DMS53 (cell line): ENCODE data around the gene YWHAH.
"Not testable (repeated sequence)": the region's sequence is repeated elsewhere in the genome, so short reads cannot be mapped to it uniquely, and the experiment has no call there.

Experiments used
- DNase-seq: peaks from one replicate; lab custom pipeline; 2025; lab: John Stamatoyannopoulos, UW

Gene YWHAH

DNA sequence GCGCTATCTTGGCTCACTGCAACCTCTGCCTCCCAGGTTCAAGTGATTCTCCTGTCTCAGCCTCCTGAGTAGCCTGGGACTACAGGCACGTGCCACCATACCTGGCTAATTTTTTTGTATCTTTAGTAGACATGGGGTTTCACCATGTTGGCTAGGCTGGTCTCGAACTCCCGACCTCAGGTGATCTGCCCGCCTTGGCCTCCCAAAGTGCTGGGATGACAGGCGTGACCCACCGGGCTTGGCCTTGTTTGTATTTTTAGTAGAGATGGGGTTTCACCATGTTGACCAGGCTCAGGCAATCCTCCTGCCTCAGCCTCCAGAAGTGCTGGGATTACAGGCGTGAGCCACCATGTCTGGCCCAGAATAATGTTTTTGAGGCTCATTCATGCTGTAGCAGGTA lies 37.6 kb downstream of the YWHAH start:
- DNase-seq, result not testable (repeated sequence)

DNA sequence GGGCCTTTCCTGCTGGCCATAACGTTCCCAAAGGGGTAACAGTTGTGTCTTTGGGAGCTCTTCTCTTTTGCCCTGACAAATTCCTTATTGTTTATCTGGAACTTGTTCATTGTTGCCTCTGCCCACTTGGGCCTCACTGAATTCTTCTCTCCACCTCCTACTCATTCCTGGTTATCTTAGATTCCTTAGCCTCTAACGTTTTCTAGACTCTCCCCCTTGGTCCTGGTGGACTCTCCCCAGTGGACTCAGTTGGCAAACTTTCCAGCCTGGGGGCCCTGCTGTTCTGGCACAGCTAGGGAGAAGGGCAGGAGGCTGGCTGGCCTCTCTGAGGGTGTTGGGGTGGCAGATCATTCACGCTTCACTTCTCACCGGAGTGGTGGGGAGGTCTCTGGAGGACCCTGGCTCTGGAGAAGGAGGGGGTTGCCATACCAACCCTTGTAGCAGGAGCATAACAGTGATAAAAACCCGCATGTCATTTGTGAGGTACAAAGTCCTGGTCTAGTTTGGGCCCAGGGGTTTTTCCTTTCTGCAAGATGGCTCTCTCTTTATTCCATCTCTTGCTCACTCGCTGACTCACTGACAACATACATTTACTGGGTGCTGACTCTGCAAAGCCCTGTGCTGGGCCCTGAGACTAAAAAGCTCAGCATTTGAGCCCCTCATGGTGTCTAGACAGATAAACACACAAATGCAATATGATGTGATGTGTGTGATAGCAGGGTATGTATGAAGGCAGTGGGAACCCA lies 39.7 kb downstream of the YWHAH start:
- DNase-seq, result no peak

DNA sequence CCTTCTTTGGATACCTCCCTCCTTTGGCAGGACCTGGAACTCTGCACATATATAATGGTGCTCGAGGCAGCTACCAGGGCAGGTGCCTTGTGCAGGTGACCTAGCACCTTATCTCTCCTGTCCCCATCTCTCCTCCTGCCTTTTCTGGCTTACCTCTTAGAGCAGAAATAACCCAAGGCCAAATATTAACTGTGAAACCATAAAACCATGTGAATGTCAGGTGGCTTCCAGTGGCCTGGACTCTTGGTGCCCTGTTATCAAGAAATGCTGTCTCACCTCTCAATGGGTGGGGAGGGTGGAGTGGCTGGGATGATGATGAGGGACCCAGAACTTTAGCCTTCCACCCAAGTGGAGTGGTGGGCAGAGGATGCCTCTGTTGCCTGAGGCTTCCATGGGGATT lies 42.9 kb downstream of the YWHAH start:
- DNase-seq, result no peak

DNA sequence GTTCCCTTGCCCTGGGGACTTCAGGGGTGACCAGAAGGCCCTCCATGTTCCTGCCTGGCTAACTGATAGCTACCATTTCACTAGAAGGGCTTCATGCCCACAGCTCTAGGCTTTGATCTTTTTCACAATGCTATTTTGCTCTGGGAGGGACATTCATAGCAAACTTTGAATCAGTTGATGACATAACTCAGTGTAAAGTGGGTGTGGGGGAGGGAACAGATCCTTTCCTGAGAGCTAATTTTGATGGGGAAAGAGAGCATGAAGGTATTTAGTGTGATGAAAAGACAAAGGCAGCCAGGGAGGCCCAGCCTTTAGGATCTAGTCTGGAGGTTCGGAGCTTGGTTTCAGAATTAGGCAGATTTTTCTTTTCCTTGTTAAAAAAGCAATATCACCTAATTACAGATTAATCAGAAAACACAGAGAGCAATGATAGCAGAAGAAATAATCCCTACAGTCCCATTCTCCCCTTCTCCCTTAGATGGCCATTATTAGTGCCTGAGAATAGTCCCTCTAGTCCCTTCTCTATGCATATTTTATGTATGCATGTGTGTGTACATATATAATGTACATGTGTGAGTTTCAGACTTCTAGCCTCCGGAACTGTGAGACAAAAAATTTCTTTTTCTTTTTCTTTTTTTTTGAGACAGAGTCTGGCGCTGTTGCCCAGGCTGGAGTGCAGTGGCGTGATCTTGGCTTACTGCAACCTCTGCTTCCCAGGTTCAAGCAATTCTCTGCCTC lies 46.9 kb downstream of the YWHAH start:
- DNase-seq, result no peak

DNA sequence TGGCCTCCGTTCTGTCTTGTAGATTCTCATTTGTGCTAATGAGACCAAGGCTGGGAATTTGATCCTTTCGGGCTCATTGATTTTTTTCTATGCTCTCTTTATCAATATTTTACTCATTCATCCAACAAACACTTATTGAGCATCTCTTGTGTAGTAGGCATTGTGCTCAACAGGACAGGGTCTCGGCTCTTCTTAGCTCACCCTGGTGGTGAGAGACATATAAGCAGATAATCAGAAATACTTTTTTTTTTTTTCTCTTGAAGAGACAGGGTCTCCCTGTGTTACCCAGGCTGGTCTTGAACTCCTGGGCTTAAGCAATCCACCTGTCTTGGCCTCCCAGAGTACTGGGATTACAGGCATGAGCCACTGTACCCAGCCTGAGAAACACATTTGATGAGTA lies 50.7 kb downstream of the YWHAH start:
- DNase-seq, result peak; percentile 1

DNA sequence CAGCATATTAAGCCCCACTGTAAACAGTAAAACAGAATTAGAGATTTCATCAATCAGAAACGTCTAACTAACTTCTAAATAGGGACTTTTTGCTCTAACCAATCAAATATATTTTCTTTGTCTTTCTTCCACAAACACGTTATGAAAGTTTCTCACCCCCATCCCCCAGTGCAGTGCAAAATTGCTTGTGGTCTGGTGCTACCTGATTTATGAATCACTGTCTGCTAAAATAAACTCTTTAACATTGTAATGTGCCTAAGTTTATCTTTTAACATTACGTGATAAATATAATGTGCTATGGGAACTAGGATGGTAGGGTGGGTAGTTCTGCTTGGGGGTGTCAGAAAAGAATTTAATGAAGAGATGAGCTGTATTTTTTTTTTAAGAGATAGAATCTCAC lies 51.5 kb downstream of the YWHAH start:
- DNase-seq, result no peak

DNA sequence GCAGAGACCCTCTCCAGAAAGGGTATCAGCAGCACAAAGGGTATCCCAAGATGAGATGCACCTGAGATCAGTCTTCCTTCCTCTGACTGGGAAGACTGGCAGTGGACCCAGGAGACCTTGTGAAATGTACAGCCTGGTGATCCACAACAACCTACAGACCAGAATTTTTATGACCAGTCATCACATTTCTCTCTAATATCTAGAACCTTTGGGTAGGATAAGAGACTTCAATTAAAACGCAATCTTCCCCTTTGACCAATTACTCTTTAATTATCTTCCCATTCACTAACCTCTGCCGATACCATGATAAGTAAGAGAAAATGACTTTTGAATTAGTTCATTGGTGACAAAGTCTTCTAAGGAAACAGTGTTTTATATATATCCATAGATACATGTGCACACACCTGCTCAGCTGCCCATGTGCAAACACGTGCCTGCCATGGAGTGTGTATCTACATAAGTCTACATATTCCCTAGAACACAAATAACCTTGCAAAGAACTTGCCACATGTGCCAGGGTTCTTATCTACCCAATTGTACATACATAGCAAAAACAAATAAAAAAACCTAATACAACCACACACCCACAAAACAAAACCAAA lies 54.5 kb downstream of the YWHAH start:
- no peak for DNase-seq

DNA sequence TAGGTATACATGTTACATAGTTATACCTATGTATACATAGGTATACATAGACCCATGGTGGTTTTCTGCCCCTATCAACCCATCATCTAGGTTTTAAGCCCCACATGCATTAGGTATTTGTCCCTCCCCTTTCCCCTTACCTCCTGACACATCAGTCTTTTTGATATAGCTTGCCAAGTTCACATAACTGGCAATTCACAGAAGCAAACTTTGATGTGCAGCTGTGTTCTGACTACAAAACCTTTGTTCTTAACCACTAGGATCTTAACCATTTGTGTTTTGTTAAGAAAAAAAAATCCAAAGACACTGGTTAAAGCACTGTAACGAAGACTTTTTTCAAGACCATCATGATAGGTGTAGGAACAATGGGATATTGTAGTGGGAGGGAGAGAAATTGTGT lies 55.8 kb downstream of the YWHAH start:
- no peak for DNase-seq

DNA sequence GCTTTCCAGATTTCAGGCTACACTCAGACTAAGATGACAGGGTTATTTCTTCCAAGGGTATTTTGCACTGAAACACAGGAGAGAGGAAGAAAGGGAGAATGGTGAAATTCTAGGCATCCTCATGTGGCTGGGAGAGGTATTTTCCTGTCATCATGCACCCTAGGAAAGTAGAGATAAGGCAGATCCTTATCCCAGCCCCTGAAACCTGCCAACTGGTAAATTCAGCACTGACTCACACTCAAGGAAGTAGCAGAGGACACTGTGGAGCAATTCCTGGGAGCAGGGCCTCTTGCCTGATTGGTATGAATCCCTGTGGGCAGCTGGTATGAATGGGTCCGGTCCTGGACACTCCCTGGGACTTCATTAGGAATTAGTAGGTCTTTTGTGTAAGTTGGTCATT lies 61.1 kb downstream of the YWHAH start:
- DNase-seq, result no peak
